HL-60 (cell line): ENCODE measurements around the gene PTPRU.

Experiments
- GABPA ChIP-seq: IDR thresholded peaks from 2 replicates; pipeline ENCODE4 v1.6.1; 2012; ENCODE audit warnings: low read depth
- POLR2AphosphoS5 ChIP-seq: IDR thresholded peaks from 2 replicates; pipeline ENCODE4 v1.6.1; 2012; ENCODE audit warnings: low read depth
- SPI1 ChIP-seq: IDR thresholded peaks from 2 replicates; pipeline ENCODE4 v1.6.1; 2012; ENCODE audit warnings: low read depth, mild to moderate bottlenecking, borderline replicate concordance
- TF ChIP-seq, protein P1 (sequence below): IDR thresholded peaks from one replicate; pipeline ENCODE4 v1.5.1; 2011; ENCODE audit warnings: low read length, control low read depth, inconsistent platforms; ENCODE audit not compliant: insufficient read depth
- TF ChIP-seq, protein P2 (sequence below): IDR thresholded peaks from 2 replicates; pipeline ENCODE4 v1.6.1; 2012; ENCODE audit warnings: low read depth; ENCODE audit not compliant: insufficient replicate concordance

DNA sequence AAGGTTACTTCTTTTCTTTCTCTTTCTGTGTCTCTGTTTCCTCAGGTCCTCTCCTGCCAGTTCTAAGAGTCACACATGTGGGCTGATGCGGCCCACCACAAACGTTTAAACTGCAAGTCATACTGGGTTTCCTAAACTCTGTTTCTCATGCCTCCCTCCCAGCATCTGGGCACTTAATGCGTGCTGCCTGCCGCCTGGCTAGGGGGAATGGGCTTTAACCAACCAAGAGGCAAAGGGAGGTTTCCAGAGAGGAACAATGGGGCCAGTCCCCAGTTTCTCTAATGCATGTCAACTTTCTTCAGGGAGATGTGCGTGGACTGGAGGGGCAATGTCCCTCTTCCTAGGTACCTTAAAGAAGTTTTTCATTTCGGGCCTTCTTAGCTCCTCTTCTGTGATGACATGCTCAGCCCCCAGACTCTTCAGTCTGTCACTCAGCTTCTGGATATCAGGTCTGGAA, 34.7 kb upstream of the PTPRU start:
- TF ChIP-seq POLR2AphosphoS5 (no peak), SPI1 (no peak), GABPA (no peak)
- TF ChIP-seq, protein P1, sequence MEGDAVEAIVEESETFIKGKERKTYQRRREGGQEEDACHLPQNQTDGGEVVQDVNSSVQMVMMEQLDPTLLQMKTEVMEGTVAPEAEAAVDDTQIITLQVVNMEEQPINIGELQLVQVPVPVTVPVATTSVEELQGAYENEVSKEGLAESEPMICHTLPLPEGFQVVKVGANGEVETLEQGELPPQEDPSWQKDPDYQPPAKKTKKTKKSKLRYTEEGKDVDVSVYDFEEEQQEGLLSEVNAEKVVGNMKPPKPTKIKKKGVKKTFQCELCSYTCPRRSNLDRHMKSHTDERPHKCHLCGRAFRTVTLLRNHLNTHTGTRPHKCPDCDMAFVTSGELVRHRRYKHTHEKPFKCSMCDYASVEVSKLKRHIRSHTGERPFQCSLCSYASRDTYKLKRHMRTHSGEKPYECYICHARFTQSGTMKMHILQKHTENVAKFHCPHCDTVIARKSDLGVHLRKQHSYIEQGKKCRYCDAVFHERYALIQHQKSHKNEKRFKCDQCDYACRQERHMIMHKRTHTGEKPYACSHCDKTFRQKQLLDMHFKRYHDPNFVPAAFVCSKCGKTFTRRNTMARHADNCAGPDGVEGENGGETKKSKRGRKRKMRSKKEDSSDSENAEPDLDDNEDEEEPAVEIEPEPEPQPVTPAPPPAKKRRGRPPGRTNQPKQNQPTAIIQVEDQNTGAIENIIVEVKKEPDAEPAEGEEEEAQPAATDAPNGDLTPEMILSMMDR: no peak
- TF ChIP-seq, protein P2, sequence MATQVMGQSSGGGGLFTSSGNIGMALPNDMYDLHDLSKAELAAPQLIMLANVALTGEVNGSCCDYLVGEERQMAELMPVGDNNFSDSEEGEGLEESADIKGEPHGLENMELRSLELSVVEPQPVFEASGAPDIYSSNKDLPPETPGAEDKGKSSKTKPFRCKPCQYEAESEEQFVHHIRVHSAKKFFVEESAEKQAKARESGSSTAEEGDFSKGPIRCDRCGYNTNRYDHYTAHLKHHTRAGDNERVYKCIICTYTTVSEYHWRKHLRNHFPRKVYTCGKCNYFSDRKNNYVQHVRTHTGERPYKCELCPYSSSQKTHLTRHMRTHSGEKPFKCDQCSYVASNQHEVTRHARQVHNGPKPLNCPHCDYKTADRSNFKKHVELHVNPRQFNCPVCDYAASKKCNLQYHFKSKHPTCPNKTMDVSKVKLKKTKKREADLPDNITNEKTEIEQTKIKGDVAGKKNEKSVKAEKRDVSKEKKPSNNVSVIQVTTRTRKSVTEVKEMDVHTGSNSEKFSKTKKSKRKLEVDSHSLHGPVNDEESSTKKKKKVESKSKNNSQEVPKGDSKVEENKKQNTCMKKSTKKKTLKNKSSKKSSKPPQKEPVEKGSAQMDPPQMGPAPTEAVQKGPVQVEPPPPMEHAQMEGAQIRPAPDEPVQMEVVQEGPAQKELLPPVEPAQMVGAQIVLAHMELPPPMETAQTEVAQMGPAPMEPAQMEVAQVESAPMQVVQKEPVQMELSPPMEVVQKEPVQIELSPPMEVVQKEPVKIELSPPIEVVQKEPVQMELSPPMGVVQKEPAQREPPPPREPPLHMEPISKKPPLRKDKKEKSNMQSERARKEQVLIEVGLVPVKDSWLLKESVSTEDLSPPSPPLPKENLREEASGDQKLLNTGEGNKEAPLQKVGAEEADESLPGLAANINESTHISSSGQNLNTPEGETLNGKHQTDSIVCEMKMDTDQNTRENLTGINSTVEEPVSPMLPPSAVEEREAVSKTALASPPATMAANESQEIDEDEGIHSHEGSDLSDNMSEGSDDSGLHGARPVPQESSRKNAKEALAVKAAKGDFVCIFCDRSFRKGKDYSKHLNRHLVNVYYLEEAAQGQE: no peak
